Colon (tissue), 2 donors: ENCODE measurements around the gene RABGGTA.

Source experiments
- FAIRE-seq: peaks from 2 replicates; lab custom pipeline; 2012; peaks lifted over from hg19 to GRCh38; lab: Jason Lieb, UNC
- donor health status: control.
- donor health status: control.

The RABGGTA gene

DNA sequence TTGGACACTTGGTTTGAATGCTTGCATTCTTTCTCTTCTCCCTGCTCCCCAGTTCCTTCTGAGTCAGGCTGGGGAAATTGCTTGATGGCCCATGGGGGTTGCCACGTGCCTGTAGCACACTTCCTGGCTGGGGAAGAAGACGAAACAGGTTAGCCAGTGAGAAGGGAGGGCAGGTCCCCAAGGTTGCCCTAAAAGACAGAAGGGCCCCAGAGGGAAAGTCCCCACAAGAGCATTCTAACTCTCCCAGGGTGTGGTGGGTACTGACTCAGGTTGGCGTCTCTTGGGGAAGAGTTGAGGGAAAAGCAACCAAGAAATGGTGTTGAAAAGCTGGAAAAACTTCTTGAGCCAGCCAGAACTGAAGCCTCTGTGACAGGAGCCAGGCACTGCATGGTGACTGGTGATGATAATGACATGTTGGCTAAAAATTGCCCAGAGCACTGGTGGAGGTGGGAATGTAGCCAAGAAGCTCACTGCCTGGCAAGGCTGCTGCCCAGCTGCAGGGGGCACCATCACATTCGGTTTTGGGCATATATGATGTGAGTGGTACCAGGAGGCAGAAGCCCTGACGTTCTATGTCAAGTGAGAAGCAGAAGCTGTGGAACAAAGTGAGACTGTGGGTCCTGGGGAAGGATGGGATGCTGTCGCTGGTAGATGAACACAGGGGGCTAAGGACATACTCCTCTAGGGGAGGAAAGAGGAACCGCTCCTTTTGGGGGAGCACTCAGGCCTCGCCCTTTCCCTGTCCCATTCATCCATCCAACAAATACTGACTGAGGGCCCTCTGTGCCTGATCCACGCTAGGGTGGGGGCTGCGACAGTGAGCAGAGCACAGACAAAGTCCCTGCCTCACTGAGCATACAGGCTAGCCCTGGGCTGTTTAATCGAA, 8.1 kb upstream of the RABGGTA start:
- no peak for FAIRE-seq

GRCh38 chr14:24278424-24278823, 7.0 kb upstream of the RABGGTA start:
- FAIRE-seq: no peak

GRCh38 chr14:24277606-24278321, 6.4 kb upstream of the RABGGTA start:
- FAIRE-seq: no peak

GRCh38 chr14:24277071-24277470, 5.7 kb upstream of the RABGGTA start:
- no peak for FAIRE-seq

DNA sequence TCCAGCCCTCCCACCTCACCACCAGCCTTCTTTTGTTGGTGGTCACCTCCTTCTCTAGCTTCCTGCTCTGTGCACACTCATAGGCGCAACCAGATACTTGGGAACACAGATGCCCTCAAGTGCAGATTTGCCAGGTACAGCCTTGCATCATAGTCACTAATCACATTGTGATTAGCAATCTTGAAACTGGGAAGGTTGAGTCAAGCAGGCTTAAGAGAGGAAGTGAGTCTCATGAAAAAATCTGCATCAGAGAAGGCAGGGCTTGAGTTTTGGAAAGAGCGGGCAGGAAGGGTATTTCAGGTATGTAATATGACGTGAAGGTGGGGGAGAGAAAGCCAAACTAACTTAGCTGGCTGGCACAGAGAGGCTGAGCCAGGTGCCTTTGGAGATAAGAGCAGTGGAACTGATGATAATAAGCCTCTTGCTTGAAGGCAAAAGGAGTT, 2.7 kb upstream of the RABGGTA start:
- no peak for FAIRE-seq

- no peak for FAIRE-seq
These were observed 2.1 kb upstream of the RABGGTA start for GRCh38 chr14:24273422-24273998.

DNA sequence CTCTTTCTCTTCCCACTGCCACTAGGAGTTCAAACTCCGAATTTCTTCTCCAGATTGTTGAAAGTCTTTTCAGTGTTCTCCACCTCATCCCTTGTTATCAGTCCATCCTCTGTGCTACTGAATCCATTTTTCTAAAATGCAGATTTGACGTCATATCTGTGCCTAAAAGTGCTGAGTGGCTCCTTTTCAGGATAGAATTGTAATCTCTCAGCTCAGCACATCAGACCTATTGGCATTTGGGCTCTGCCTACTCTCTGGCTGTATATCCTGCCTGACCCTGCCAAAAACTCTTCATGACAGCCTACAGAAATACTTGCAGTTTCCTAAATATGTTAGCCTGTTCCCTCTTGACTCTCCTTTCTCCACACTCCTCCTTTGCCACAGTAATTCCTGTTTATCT, 1.1 kb upstream of the RABGGTA start:
- FAIRE-seq: no peak

DNA sequence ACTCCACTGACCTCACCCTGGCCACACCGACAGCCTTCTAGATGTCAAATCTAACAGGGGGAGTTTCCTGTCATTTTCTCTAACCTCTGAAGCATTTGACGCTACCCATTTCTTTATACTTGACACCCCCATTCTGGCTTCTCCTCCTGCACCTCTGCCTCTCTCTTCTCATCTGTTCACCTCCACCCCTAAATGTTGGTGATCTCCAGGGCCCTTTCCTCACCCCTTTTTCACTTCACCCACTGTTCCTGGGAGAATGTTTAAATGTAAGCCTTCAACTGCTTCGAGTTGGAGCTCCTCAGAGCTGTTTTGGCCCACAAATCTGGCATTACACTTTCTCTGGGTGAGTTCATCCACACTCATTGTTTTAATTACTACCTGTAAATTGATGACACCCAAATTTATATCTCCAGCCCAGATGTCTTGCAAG, 452 bp upstream of the RABGGTA start:
- FAIRE-seq: no peak

- no peak for FAIRE-seq
These were observed 762 bp downstream of the RABGGTA start for GRCh38 chr14:24270537-24271133.

DNA sequence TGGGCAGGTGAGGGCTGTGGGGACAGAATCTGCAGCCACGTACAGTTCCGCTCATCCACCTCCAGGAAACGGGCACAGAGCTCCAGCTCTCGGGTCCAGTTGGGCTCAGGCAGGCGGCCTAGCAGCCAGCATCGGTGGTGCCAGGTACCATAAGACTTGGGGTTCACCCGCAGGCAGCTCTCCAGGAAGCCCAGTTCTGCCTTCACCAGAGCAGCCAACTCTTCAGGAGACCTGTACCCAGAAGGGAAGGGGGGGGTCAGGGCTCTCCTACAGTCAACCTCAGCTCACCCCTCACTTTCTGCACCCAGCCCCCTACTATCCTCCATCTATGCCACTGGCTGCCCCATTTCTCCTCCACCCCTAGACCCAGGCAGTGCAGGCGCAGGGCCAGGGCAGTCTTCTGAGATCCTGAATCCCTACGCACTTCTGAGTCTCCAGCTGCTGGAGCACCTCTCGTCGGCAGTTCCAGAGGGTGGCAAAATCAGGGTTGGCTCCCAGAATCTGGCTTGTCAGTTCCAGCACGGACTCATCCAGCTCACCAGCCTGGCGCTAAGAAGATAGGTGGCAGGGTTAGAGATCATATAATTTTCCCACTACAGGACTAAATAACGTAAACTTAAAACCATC, 1.4 kb downstream of the RABGGTA start:
- no peak for FAIRE-seq

DNA sequence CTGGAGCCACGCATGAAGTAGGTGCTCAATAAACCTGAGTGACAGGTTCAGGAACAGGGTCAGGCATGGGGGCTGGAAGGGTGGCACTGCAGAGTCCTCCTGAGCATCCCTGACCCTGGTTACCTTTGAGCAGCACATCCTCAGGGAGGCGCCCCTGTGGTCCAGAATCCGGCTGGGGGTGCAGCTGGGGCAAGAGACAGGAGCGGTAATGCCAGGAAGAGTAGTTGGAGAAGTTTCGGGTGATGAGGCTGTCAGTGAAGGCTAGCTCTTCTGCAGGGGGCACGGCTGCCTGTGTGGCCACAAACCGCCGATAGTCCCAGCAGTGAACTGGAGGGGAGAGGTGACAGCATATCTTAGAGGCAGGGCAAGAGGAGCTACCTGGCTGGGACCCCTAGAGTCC, 2.0 kb downstream of the RABGGTA start:
- FAIRE-seq: no peak

DNA sequence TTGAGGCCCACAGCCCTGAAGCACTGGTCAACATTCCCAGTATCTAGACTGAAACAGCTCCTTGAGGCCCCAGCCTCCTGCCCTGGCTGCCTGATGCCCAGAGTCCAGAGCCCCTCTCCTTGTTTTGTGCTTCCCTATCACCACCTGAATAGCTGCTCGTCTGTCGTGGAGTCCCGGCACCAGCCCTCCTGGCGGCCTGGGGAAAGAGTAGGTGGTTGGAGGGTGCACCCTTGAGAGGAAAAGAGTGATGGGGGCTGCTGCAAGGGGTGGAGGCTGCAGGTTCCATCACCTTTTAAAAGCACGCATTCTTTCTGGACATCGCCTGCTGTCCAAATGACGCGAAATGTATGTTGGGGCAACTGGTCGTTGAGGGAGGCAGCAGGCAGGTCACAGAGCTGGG, 3.2 kb downstream of the RABGGTA start:
- FAIRE-seq: no peak

DNA sequence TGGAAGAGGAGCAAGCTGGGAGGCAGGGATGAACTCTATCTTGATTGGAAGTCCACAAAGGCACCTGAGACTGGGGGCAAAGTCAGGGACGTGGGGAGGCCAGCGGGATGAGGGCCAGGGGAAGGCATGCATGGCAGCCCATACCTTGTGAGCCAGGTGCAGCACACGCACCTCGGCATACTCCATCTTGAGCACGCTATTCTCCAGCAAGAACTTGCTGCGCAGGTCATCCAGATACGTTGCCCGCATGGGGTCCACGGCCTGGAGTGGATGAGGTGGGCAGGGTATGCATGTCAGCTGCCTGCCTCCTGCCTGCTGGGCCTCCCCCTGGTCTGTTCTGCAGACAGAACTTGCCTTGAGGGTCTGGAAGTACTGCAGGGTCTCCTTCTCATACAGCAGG, 3.9 kb downstream of the RABGGTA start:
- no peak for FAIRE-seq

GRCh38 chr14:24266344-24267244, 4.8 kb downstream of the RABGGTA start:
- no peak for FAIRE-seq

GRCh38 chr14:24264298-24264697, 7.1 kb downstream of the RABGGTA start:
- no peak for FAIRE-seq

- FAIRE-seq: no peak
These were observed 7.5 kb downstream of the RABGGTA start for GRCh38 chr14:24263848-24264247.

DNA sequence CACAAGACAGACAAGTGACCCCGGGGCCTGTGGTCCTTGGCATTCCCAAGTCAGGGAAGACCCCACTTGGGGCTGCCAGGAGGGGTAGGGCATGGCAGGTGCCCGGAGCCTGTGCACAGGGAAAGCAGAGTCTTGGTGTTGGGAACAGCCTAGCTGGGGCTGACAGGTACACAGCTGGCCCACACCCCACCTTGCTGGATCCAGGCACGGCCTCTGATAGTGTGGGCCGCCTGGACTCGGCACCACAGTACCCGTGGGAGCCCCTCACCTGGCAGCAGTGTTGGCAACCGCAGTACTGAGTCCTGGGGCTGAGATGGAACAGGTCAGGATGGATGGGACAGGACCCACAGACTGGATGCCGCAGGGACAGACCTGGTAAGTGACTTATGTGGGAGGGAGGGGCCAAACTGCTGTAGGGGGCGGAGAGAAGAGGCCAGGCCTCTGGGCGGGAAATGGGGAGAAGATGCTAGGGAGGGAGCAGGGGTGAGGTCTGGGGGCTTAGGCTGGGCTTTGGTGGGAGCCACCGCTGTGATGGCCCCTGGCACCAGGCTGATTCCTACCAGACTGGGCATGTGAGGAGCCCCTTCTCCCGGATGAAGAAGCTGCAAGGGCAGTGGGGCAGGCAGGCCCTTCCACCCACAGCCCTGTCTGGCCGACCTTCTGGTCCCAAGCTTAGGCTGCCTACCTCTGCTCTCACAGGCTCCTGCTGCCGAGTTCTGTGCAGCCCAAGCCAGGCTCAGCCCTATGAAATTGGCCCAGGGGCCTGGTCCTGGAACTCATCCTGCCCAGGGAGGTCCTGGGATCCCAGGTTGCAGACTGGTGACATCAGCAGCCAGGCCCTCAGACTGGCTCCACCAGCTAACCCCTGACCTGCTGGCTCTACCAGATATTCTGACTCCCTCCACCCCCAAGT, 8.3 kb downstream of the RABGGTA start, which contains the start of gene TGM1:
TGM1 (minus strand) TSS at position 357 of the 913 bp plus-strand sequence. CDS start 825 bp downstream, outside the sequence.
- no peak for FAIRE-seq

DNA sequence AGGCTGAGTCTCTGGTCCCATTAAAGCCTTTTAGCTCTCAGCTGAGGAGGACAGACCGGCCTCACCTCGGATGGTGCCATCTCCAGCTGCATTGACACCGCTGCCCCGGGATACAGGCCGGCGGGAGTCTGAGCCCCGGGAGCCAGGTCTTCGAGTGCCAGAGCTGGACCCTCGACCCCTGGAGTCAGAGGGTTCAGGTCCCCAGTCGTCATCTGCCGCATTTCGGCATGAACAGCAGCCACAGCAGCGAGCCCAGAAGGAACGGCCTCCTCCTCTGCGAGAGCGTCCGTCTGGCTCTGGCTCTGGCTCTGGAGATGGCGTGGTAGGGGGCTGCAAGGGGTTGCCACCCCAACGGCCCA, 9.4 kb downstream of the RABGGTA start:
- no peak for FAIRE-seq

- no peak for FAIRE-seq
These were observed 10.0 kb downstream of the RABGGTA start for GRCh38 chr14:24261256-24261968.
